BLaER1 treated with 17β-estradiol and CSF1 and Interleukin-3, amounts not matched to agents 10 nM and 100 nM (cell line): ENCODE results near the gene C20orf173.

ENCODE experiments used
- H3K27ac ChIP-seq, 11 experiments: shearing (Covaris generic); formaldehyde crosslinking; 2 replicates each; pipeline ENCODE4 v1.8.1; 2022
- H3K27me3 ChIP-seq, 11 experiments: shearing (Covaris generic); formaldehyde crosslinking; 2 replicates each; pipeline ENCODE4 v1.8.1; 2022
- H3K36me3 ChIP-seq, 11 experiments: shearing (Covaris generic); formaldehyde crosslinking; 2 replicates each; pipeline ENCODE4 v1.8.1; 2022
- H3K4me1 ChIP-seq, 10 experiments: shearing (Covaris generic); formaldehyde crosslinking; 2 replicates each; pipeline ENCODE4 v1.8.1; 2022
- H3K4me2 ChIP-seq, 11 experiments: shearing (Covaris generic); formaldehyde crosslinking; 2 replicates each; pipeline ENCODE4 v1.8.1; 2022
- H3K4me3 ChIP-seq, 10 experiments: shearing (Covaris generic); formaldehyde crosslinking; 2 replicates each; pipeline ENCODE4 v1.8.1; 2022
- H3K9ac ChIP-seq, 11 experiments: shearing (Covaris generic); formaldehyde crosslinking; 2 replicates each; pipeline ENCODE4 v1.8.1; 2022
- H3K9me3 ChIP-seq, 11 experiments: shearing (Covaris generic); formaldehyde crosslinking; replicated peaks in 1 of 11; 2 replicates each; pipeline ENCODE4 v1.8.1; 2022
- H4K20me1 ChIP-seq, 11 experiments: shearing (Covaris generic); formaldehyde crosslinking; 2 replicates each; pipeline ENCODE4 v1.8.1; 2022
- Cebpa-rat ChIP-seq, 11 experiments: shearing (Covaris generic); IDR thresholded peaks; 2 replicates each; pipeline ENCODE4 v1.8.1; 2022

C20orf173 gene

GRCh38 chr20:35529552-35529951, at the start of gene C20orf173:
Gene C20orf173, minus strand, starts transcription at chr20:35529652. Its CDS starts 279 bp downstream, at chr20:35529373.
- Histone ChIP-seq H3K4me3 (no peak within 1 kb of the TSS), H3K36me3 (no peaks in the 10 kb centered on the region; a peak in 1 of 22 replicates), H3K4me2 (no peak within 1 kb of the TSS), H3K9ac (no peak within 1 kb of the TSS), H4K20me1 (no peaks in the 10 kb centered on the region), H3K27me3 (no peaks in the 10 kb centered on the region), H3K9me3 (peaks cover 4 to 16% (median 11%) of the 10 kb centered on the region in 11 experiments; a peak in 16 of 22 replicates), H3K27ac (no peak within 1 kb of the TSS), H3K4me1 (peaks cover 0 to 7% (median 2%) of the 10 kb centered on the region in 10 experiments; a peak in 7 of 20 replicates)
- no peak for TF ChIP-seq Cebpa-rat (IDR thresholded peaks at IDR 0.05)

- H3K27me3 ChIP-seq = no peaks in the 10 kb centered on the region
- no peak overlapping the region for H3K4me3 ChIP-seq
- H3K36me3 ChIP-seq = no peaks in the 10 kb centered on the region
- H3K9ac ChIP-seq = no peak overlapping the region
- H3K9me3 ChIP-seq = peaks cover 11 to 16% (median 14%) of the 10 kb centered on the region in 11 experiments; a peak in 19 of 22 replicates
- H3K4me1 ChIP-seq = no peaks in the 10 kb centered on the region
- TF ChIP-seq Cebpa-rat (IDR thresholded peaks at IDR 0.05) = no peak
- no peak overlapping the region for H3K4me2 ChIP-seq
- H3K27ac ChIP-seq = no peak overlapping the region
- no peaks in the 10 kb centered on the region for H4K20me1 ChIP-seq
Observed at GRCh38 chr20:35579196-35579595, 49.7 kb upstream of the C20orf173 start.

- H3K4me2 ChIP-seq = no peak overlapping the region
- no peaks in the 10 kb centered on the region for H3K4me1 ChIP-seq
- no peak overlapping the region for H3K27ac ChIP-seq
- no peaks in the 10 kb centered on the region for H4K20me1 ChIP-seq
- no peaks in the 10 kb centered on the region for H3K27me3 ChIP-seq
- no peak overlapping the region for H3K4me3 ChIP-seq
- H3K9me3 ChIP-seq = peaks cover 12 to 20% (median 17%) of the 10 kb centered on the region in 11 experiments; a peak in 19 of 22 replicates
- no peak overlapping the region for H3K9ac ChIP-seq
- TF ChIP-seq Cebpa-rat (IDR thresholded peaks at IDR 0.05) = no peak
- H3K36me3 ChIP-seq = no peaks in the 10 kb centered on the region
Observed at GRCh38 chr20:35578469-35578868, 49.0 kb upstream of the C20orf173 start.

GRCh38 chr20:35576816-35577215, 47.4 kb upstream of the C20orf173 start:
- Histone ChIP-seq H4K20me1 (no peaks in the 10 kb centered on the region), H3K9ac (no peak overlapping the region), H3K36me3 (peaks cover 0 to 4% (median 0%) of the 10 kb centered on the region in 11 experiments; a peak in 4 of 22 replicates), H3K27ac (no peak overlapping the region), H3K27me3 (no peaks in the 10 kb centered on the region), H3K9me3 (peaks cover 16 to 27% (median 23%) of the 10 kb centered on the region in 11 experiments), H3K4me2 (no peak overlapping the region), H3K4me3 (no peak overlapping the region), H3K4me1 (no peaks in the 10 kb centered on the region)
- no peak for TF ChIP-seq Cebpa-rat (IDR thresholded peaks at IDR 0.05)

- H3K4me1 ChIP-seq = no peaks in the 10 kb centered on the region
- H3K9me3 ChIP-seq = peaks cover 12 to 19% (median 16%) of the 10 kb centered on the region in 11 experiments
- H3K27ac ChIP-seq = no peak overlapping the region
- no peaks in the 10 kb centered on the region for H3K27me3 ChIP-seq
- peaks cover 0 to 4% (median 0%) of the 10 kb centered on the region in 11 experiments; a peak in 4 of 22 replicates for H3K36me3 ChIP-seq
- no peak for TF ChIP-seq Cebpa-rat (IDR thresholded peaks at IDR 0.05)
- H4K20me1 ChIP-seq = no peaks in the 10 kb centered on the region
- no peak overlapping the region for H3K4me3 ChIP-seq
- H3K9ac ChIP-seq = no peak overlapping the region
- no peak overlapping the region for H3K4me2 ChIP-seq
Observed at GRCh38 chr20:35575958-35576357, 46.5 kb upstream of the C20orf173 start.

GRCh38 chr20:35572838-35573237, 43.4 kb upstream of the C20orf173 start:
- Histone ChIP-seq H3K27me3 (no peaks in the 10 kb centered on the region), H3K9ac (no peak overlapping the region), H3K36me3 (peaks cover 0 to 4% (median 0%) of the 10 kb centered on the region in 11 experiments; a peak in 4 of 22 replicates), H3K4me3 (no peak overlapping the region), H4K20me1 (no peaks in the 10 kb centered on the region), H3K4me2 (no peak overlapping the region), H3K27ac (no peak overlapping the region), H3K4me1 (peaks cover 0 to 3% (median 0%) of the 10 kb centered on the region in 10 experiments; a peak in 2 of 20 replicates), H3K9me3 (peaks cover 12 to 19% (median 16%) of the 10 kb centered on the region in 11 experiments)
- no peak for TF ChIP-seq Cebpa-rat (IDR thresholded peaks at IDR 0.05)

- Histone ChIP-seq H3K4me1 (peaks cover 0 to 11% (median 0%) of the 10 kb centered on the region in 10 experiments; a peak in 2 of 20 replicates), H3K27me3 (no peaks in the 10 kb centered on the region), H4K20me1 (no peaks in the 10 kb centered on the region), H3K4me2 (no peak overlapping the region), H3K27ac (no peak overlapping the region), H3K9me3 (peaks cover 12 to 19% (median 16%) of the 10 kb centered on the region in 11 experiments), H3K36me3 (peaks cover 0 to 4% (median 0%) of the 10 kb centered on the region in 11 experiments; a peak in 4 of 22 replicates), H3K9ac (no peak overlapping the region), H3K4me3 (no peak overlapping the region)
- no peak for TF ChIP-seq Cebpa-rat (IDR thresholded peaks at IDR 0.05)
Observed at GRCh38 chr20:35571555-35571954, 42.1 kb upstream of the C20orf173 start.

GRCh38 chr20:35568645-35569044, 39.2 kb upstream of the C20orf173 start:
- Histone ChIP-seq H3K4me3 (no peak overlapping the region), H3K4me1 (peaks cover 0 to 11% (median 0%) of the 10 kb centered on the region in 10 experiments; a peak in 2 of 20 replicates), H3K4me2 (no peak overlapping the region), H3K9ac (no peak overlapping the region), H3K27me3 (no peaks in the 10 kb centered on the region), H3K9me3 (peaks cover 10 to 16% (median 14%) of the 10 kb centered on the region in 11 experiments), H3K27ac (no peak overlapping the region), H4K20me1 (no peaks in the 10 kb centered on the region), H3K36me3 (peaks cover 0 to 4% (median 0%) of the 10 kb centered on the region in 11 experiments; a peak in 5 of 22 replicates)
- TF ChIP-seq Cebpa-rat (IDR thresholded peaks at IDR 0.05) = no peak

- H3K27ac ChIP-seq = no peak overlapping the region
- H3K36me3 ChIP-seq = peaks cover 0 to 5% (median 0%) of the 10 kb centered on the region in 11 experiments; a peak in 3 of 22 replicates
- H3K9ac ChIP-seq = no peak overlapping the region
- no peak overlapping the region for H3K4me3 ChIP-seq
- H3K4me2 ChIP-seq = no peak overlapping the region
- H3K27me3 ChIP-seq = no peaks in the 10 kb centered on the region
- TF ChIP-seq Cebpa-rat (IDR thresholded peaks at IDR 0.05) = no peak
- H3K4me1 ChIP-seq = peaks cover 0 to 11% (median 0%) of the 10 kb centered on the region in 10 experiments; a peak in 2 of 20 replicates
- no peaks in the 10 kb centered on the region for H3K9me3 ChIP-seq
- peaks cover 0 to 7% (median 0%) of the 10 kb centered on the region in 11 experiments; a peak in 1 of 22 replicates for H4K20me1 ChIP-seq
Observed at GRCh38 chr20:35564905-35565304, 35.5 kb upstream of the C20orf173 start.

- Histone ChIP-seq H3K36me3 (peaks cover 0 to 16% (median 7%) of the 10 kb centered on the region in 11 experiments; a peak in 11 of 22 replicates), H3K9ac (no peak overlapping the region), H3K27me3 (no peaks in the 10 kb centered on the region), H3K4me2 (no peak overlapping the region), H3K9me3 (no peaks in the 10 kb centered on the region), H4K20me1 (peaks cover 0 to 17% (median 0%) of the 10 kb centered on the region in 11 experiments; a peak in 1 of 22 replicates), H3K4me1 (peaks cover 0 to 11% (median 0%) of the 10 kb centered on the region in 10 experiments; a peak in 2 of 20 replicates), H3K27ac (no peak overlapping the region), H3K4me3 (no peak overlapping the region)
- no peak for TF ChIP-seq Cebpa-rat (IDR thresholded peaks at IDR 0.05)
Observed at GRCh38 chr20:35563834-35564233, 34.4 kb upstream of the C20orf173 start.
